ENCODE data around the gene GPHA2.

- TF ChIP-seq POLR2AphosphoS5 (IDR thresholded peaks at IDR 0.05) (no peak), EZH2 (IDR thresholded peaks at IDR 0.05; ENCODE audit: borderline replicate concordance, insufficient read depth, low read length, poor library complexity, severe bottlenecking) (no peak), EP300 (conservative IDR thresholded peaks at IDR 0.05; ENCODE audit: poor library complexity, severe bottlenecking) (no peak), CTCF (IDR thresholded peaks at IDR 0.05; ENCODE audit: poor library complexity, severe bottlenecking) (no peak), MXI1 (conservative IDR thresholded peaks at IDR 0.05; ENCODE audit: poor library complexity, severe bottlenecking) (no peak), TAF1 (IDR thresholded peaks at IDR 0.05; ENCODE audit: low read depth) (no peak), RAD21 (conservative IDR thresholded peaks at IDR 0.05) (no peak), SMC3 (conservative IDR thresholded peaks at IDR 0.05; ENCODE audit: poor library complexity) (no peak)
- TF ChIP-seq, protein P1, sequence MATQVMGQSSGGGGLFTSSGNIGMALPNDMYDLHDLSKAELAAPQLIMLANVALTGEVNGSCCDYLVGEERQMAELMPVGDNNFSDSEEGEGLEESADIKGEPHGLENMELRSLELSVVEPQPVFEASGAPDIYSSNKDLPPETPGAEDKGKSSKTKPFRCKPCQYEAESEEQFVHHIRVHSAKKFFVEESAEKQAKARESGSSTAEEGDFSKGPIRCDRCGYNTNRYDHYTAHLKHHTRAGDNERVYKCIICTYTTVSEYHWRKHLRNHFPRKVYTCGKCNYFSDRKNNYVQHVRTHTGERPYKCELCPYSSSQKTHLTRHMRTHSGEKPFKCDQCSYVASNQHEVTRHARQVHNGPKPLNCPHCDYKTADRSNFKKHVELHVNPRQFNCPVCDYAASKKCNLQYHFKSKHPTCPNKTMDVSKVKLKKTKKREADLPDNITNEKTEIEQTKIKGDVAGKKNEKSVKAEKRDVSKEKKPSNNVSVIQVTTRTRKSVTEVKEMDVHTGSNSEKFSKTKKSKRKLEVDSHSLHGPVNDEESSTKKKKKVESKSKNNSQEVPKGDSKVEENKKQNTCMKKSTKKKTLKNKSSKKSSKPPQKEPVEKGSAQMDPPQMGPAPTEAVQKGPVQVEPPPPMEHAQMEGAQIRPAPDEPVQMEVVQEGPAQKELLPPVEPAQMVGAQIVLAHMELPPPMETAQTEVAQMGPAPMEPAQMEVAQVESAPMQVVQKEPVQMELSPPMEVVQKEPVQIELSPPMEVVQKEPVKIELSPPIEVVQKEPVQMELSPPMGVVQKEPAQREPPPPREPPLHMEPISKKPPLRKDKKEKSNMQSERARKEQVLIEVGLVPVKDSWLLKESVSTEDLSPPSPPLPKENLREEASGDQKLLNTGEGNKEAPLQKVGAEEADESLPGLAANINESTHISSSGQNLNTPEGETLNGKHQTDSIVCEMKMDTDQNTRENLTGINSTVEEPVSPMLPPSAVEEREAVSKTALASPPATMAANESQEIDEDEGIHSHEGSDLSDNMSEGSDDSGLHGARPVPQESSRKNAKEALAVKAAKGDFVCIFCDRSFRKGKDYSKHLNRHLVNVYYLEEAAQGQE (IDR thresholded peaks at IDR 0.05; ENCODE audit: borderline replicate concordance): no peak
These were observed 38.4 kb upstream of the GPHA2 start for GRCh38 chr11:64974124-64974523.
